ENCODE data around the gene RBM14.

The RBM14 gene

DNA sequence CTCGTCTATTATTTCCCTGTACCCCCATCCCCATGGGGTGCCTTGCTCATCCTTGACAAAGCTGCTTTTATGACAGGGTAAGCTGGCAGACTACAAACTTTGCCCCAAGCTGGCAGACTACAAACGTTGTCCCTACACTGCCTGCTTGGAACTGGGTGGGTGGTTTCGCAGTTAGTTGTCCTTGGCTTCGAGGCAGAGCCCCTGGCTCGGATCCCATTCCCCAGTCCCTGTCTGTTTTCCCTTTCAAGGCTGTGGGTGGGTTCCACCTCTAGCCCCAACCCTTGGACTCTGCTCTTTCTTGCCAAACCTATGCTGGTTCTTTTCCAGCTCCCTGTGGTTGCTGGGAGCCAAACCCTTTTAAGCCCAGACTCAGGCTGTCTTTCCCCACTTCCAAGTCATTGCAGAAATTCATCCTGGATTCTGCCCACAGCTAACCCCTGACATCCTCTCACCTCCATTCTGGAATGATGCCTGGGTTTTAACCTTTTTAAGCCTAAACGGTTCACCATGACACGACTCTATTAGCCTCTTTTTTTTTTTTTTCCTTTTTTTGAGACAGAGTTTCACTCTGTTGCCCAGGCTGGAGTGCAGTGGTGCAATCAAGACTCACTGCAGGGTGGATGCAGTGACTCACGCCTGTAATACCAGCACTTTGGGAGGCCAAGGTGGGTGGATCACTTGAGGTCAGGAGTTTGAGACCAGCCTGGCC, 9.2 kb upstream of the RBM14 start:
- TF ChIP-seq, protein P1, sequence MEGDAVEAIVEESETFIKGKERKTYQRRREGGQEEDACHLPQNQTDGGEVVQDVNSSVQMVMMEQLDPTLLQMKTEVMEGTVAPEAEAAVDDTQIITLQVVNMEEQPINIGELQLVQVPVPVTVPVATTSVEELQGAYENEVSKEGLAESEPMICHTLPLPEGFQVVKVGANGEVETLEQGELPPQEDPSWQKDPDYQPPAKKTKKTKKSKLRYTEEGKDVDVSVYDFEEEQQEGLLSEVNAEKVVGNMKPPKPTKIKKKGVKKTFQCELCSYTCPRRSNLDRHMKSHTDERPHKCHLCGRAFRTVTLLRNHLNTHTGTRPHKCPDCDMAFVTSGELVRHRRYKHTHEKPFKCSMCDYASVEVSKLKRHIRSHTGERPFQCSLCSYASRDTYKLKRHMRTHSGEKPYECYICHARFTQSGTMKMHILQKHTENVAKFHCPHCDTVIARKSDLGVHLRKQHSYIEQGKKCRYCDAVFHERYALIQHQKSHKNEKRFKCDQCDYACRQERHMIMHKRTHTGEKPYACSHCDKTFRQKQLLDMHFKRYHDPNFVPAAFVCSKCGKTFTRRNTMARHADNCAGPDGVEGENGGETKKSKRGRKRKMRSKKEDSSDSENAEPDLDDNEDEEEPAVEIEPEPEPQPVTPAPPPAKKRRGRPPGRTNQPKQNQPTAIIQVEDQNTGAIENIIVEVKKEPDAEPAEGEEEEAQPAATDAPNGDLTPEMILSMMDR (IDR thresholded peaks at IDR 0.05; ENCODE audit: low read length): no peak
- TF ChIP-seq EZH2 (IDR thresholded peaks at IDR 0.05; ENCODE audit: borderline replicate concordance, low read length): no peak
- H3K27me3 ChIP-seq (ENCODE audit: insufficient read depth, low read length): no peaks in the 10 kb centered on the region
- H3K27ac ChIP-seq (ENCODE audit: low read depth, low read length, poor library complexity, severe bottlenecking): peak overlapping the region; percentile 32
- H3K36me3 ChIP-seq (ENCODE audit: insufficient read depth, low read length): peaks cover 23% of the 10 kb centered on the region; the same call in 1 of the 2 replicates
- no peak overlapping the region for H3K4me2 ChIP-seq (ENCODE audit: low read length)
- no peaks in the 10 kb centered on the region for H4K20me1 ChIP-seq (ENCODE audit: insufficient read depth, low read length)
- H3K9ac ChIP-seq (ENCODE audit: low read length): no peak overlapping the region
- peaks cover 18% of the 10 kb centered on the region for H3K4me1 ChIP-seq (ENCODE audit: insufficient read depth, low read length, severe bottlenecking)
- H3K79me2 ChIP-seq (ENCODE audit: insufficient read depth, low read length): no peaks in the 10 kb centered on the region
- H3K4me3 ChIP-seq (ENCODE audit: low read depth, low read length, poor library complexity, severe bottlenecking): no peak overlapping the region
- no peak overlapping the region for H2AFZ ChIP-seq (ENCODE audit: low read length)
- no peaks in the 10 kb centered on the region for H3F3A ChIP-seq (ENCODE audit: insufficient read depth, low read length)
- no peaks in the 10 kb centered on the region for H3K9me2 ChIP-seq (ENCODE audit: low read depth, low read length)
- no peaks in the 10 kb centered on the region for H3K9me3 ChIP-seq (ENCODE audit: low read length)

DNA sequence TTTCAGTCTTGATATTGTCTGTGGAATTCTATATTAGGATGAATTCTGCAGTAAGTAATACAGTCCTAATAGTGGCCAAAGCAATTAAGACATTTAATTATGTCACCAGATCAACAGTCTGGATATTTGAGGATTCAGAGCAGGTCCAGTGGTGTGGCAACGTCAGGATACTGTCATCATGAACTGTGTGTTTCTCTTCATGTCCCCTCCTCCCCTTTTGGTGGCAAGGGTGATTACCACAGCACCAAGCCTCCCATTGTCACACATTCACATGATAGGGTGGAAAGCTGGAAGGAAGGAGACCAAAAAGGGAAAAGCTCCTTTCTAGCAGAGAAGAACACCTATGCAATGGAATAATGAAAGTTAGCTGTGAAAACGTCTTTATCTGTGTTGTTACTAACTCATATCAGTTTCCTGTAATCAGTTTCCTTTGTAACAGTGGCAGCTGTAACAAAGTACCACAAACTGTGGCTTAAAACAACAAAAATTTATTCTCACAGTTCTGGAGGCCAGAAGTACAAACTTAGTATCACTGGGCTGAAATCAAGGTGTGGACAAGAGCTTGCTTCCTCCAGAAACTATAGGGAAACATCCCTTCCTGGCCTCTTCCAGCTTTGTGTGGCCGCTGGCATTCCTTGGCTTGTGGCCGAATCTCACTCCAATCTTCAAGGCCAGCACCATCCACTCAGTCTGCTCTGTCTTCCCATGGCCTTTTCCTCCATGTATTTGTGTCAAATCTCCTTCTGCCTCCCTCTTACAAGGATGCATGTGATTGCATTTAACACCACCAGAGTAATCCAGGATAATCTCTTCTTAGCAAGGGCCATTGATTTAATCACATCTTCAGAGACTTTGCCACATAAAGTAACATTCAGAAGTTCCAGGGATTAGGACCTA, 6.5 kb upstream of the RBM14 start:
- peaks cover 12% of the 10 kb centered on the region; the same call in 1 of the 2 replicates for H3K36me3 ChIP-seq (ENCODE audit: insufficient read depth, low read length)
- H4K20me1 ChIP-seq (ENCODE audit: insufficient read depth, low read length): no peaks in the 10 kb centered on the region
- peaks cover 17% of the 10 kb centered on the region for H3K4me1 ChIP-seq (ENCODE audit: insufficient read depth, low read length, severe bottlenecking)
- no peak overlapping the region for H2AFZ ChIP-seq (ENCODE audit: low read length)
- H3K9me2 ChIP-seq (ENCODE audit: low read depth, low read length): no peaks in the 10 kb centered on the region
- H3K4me2 ChIP-seq (ENCODE audit: low read length): no peak overlapping the region
- no peak overlapping the region for H3K4me3 ChIP-seq (ENCODE audit: low read depth, low read length, poor library complexity, severe bottlenecking)
- H3K9ac ChIP-seq (ENCODE audit: low read length): no peak overlapping the region
- H3K27me3 ChIP-seq (ENCODE audit: insufficient read depth, low read length): no peaks in the 10 kb centered on the region
- no peak overlapping the region for H3K27ac ChIP-seq (ENCODE audit: low read depth, low read length, poor library complexity, severe bottlenecking)
- no peaks in the 10 kb centered on the region for H3F3A ChIP-seq (ENCODE audit: insufficient read depth, low read length)
- TF ChIP-seq, protein P1 (IDR thresholded peaks at IDR 0.05; ENCODE audit: low read length): no peak
- no peak for TF ChIP-seq EZH2 (IDR thresholded peaks at IDR 0.05; ENCODE audit: borderline replicate concordance, low read length)
- no peaks in the 10 kb centered on the region for H3K79me2 ChIP-seq (ENCODE audit: insufficient read depth, low read length)
- no peaks in the 10 kb centered on the region for H3K9me3 ChIP-seq (ENCODE audit: low read length)

DNA sequence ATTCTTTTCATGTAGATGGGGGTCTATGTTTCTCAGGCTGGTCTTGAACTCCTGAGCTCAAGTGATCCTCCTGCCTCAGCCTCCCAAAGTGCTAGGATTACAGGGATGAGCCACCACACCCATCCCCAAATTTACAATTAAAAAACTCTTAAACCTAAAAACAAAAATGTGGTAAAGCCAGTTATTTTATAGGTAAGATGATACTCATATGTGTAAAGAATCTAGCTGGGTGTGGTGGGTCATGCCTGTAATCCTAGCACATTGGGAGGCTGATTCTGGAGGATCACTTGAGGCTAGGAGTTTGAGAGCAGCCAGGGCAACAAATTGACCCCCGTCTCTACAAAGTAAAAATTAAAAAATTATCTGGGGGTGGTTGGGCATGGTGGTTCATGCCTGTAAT, 4.0 kb upstream of the RBM14 start:
- H3F3A ChIP-seq (ENCODE audit: insufficient read depth, low read length): no peaks in the 10 kb centered on the region
- TF ChIP-seq EZH2 (IDR thresholded peaks at IDR 0.05; ENCODE audit: borderline replicate concordance, low read length): no peak
- TF ChIP-seq, protein P1 (IDR thresholded peaks at IDR 0.05; ENCODE audit: low read length): no peak
- no peaks in the 10 kb centered on the region for H3K27me3 ChIP-seq (ENCODE audit: insufficient read depth, low read length)
- no peaks in the 10 kb centered on the region for H4K20me1 ChIP-seq (ENCODE audit: insufficient read depth, low read length)
- H3K9ac ChIP-seq (ENCODE audit: low read length): no peak overlapping the region
- no peaks in the 10 kb centered on the region for H3K9me2 ChIP-seq (ENCODE audit: low read depth, low read length)
- peaks cover 6% of the 10 kb centered on the region for H3K36me3 ChIP-seq (ENCODE audit: insufficient read depth, low read length)
- no peak overlapping the region for H3K4me2 ChIP-seq (ENCODE audit: low read length)
- peaks cover 10% of the 10 kb centered on the region for H3K79me2 ChIP-seq (ENCODE audit: insufficient read depth, low read length)
- peak overlapping the region; percentile 6 for H3K27ac ChIP-seq (ENCODE audit: low read depth, low read length, poor library complexity, severe bottlenecking)
- H3K9me3 ChIP-seq (ENCODE audit: low read length): no peaks in the 10 kb centered on the region
- H3K4me1 ChIP-seq (ENCODE audit: insufficient read depth, low read length, severe bottlenecking): peaks cover 27% of the 10 kb centered on the region
- H2AFZ ChIP-seq (ENCODE audit: low read length): no peak overlapping the region
- no peak overlapping the region for H3K4me3 ChIP-seq (ENCODE audit: low read depth, low read length, poor library complexity, severe bottlenecking)
